ENCODE data around the gene CSGALNACT2.
A peak's percentile ranks its signal among the peaks of the same experiment; 100 is the strongest.

The CSGALNACT2 gene

DNA sequence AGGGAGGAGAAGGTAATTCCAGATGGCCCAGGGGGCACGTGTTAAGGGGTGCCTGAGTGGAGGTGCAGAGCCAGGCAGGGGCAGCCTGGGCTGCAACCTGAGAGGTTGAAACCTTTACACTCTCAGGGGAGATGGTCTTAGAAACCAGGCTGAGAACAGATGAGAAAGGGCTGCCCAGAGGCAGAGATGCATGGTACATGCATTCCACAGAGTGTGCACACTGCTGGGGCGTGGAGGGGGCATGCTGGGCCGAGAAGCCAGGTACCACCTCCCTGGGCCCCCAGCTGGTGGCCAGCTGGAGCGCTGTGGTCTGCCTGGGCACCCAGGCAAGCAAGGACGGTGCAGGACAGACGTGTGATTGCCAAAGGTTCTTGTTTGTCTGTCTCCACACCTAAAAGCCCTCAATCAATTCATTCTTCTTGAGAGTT, 14.1 kb upstream of the CSGALNACT2 start:
- no peak for DNase-seq (ENCODE audit: low read depth)

DNA sequence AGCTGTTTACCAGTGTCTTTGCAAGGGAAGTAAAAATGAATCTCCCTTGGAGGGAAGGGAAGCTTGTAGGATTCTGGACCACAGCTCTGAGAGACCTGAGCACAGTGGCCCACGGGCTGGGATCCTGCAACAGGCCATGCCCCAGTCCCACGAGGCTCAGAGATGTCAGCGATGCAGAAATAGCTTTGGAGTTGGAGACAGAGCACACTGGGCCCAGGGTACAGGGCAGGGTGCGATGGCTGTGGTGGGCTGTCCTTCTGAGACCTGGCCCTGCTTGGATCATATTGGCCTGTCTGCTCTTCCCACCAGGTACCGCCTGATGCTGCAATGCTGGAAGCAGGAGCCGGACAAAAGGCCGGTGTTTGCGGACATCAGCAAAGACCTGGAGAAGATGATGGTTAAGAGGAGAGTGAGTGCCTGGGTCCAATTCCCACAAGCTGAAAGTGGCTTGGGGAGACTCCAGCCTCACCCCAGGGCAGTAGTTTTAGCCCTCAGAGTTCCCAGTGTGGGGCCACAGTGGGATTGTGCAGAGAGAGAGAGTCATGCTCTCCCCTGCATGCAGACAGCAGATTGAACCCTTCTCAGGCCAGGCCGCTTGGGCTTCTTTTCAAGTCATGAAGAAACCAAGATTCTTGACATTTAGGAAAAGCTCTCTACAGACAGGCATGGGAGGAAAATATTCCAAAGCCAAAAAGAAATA, 13.5 kb upstream of the CSGALNACT2 start:
- DNase-seq (ENCODE audit: low read depth): no peak

DNA sequence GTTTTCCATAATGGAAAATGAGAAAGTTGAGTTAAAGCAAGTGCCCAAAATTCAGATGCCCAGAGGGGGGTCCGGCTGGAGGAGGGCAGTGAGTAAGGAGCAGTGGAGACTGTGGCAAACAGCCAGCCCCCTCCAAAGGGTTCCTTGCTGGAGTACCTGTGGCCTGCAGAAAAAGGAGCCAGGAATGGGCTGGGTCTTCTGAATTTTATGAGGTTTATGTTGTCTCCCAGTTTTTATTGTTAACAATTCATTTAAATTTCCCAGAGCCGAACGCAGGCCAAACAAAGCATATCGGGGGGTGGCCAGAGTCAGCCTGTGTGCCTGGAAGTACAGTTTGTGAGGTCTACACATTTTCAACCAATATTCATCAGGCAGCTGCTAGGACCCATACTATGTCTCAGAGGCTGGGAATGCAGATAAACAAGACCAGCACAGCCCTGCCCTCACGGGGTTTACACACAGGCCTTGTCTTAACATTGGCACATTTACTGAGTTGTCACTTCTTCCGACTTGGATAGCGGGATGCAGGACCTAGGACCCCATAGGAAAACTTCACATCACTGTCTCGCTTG, 12.9 kb upstream of the CSGALNACT2 start:
- DNase-seq (ENCODE audit: low read depth): no peak

DNA sequence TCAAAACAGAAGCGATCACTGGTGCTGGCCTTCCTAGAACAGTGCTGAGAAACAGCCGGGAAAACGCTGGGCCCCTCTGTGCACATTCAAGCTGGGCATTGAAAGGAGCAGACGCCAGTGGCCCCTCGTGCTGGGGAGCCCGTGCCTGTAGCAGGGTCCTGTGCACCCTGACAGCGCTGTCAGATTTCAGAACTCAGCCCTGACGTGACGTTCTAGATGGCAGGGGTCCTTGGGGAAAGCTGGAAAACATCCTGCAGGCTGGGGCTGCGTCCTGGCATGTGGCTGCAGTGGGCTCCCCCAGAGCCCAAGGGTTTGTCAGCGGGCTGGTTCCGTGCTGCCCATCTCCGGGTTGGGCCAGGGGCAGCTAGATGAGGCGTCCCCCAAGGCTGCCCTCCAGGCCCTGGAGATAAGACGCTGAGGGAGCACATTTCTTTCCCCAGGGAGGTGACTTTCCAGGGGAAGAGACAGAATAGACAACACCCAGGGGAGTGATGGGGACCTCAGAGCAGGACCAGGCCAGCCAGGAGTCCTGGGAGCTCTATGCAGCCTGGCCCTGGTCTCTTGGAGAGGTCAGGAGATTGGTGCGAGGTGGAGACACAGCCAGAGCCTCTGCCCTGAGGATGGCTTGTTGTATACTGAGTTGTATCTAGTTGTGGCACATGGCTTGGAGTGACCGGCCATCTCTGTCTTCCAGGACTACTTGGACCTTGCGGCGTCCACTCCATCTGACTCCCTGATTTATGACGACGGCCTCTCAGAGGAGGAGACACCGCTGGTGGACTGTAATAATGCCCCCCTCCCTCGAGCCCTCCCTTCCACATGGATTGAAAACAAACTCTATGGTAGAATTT, 12.1 kb upstream of the CSGALNACT2 start:
- DNase-seq (ENCODE audit: low read depth): no peak

DNA sequence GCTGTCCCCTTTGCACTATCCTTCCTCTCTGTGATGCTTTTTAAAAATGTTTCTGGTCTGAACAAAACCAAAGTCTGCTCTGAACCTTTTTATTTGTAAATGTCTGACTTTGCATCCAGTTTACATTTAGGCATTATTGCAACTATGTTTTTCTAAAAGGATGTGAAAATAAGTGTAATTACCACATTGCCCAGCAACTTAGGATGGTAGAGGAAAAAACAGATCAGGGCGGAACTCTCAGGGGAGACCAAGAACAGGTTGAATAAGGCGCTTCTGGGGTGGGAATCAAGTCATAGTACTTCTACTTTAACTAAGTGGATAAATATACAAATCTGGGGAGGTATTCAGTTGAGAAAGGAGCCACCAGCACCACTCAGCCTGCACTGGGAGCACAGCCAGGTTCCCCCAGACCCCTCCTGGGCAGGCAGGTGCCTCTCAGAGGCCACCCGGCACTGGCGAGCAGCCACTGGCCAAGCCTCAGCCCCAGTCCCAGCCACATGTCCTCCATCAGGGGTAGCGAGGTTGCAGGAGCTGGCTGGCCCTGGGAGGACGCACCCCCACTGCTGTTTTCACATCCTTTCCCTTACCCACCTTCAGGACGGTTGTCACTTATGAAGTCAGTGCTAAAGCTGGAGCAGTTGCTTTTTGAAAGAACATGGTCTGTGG, 11.4 kb upstream of the CSGALNACT2 start:
- no peak for DNase-seq (ENCODE audit: low read depth)

DNA sequence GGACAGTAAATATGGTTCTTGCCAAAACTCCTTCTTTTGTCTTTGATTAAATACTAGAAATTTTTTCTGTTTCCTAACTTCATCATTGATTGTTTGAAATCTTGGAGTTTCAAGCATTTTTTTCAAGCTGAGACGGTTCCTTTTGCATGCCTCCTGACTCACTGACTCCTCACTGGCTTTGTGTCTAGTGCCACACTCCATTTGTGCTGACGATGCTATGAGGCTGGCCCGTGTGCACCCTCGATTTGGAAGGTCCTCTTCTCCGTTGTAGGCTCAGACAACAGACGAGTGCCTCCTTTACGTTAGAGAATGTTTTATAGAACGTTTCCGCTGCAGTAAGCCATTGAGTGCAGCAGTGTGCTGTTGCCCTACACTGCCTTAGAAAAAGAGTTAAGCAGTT, 10.8 kb upstream of the CSGALNACT2 start:
- DNase-seq (ENCODE audit: low read depth): no peak

DNA sequence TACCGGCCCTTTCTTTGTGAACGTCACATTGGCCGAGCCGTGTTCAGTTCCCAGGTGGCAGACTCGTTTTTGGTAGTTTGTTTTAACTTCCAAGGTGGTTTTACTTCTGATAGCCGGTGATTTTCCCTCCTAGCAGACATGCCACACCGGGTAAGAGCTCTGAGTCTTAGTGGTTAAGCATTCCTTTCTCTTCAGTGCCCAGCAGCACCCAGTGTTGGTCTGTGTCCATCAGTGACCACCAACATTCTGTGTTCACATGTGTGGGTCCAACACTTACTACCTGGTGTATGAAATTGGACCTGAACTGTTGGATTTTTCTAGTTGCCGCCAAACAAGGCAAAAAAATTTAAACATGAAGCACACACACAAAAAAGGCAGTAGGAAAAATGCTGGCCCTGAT, 9.9 kb upstream of the CSGALNACT2 start:
- DNase-seq (ENCODE audit: low read depth): no peak

DNA sequence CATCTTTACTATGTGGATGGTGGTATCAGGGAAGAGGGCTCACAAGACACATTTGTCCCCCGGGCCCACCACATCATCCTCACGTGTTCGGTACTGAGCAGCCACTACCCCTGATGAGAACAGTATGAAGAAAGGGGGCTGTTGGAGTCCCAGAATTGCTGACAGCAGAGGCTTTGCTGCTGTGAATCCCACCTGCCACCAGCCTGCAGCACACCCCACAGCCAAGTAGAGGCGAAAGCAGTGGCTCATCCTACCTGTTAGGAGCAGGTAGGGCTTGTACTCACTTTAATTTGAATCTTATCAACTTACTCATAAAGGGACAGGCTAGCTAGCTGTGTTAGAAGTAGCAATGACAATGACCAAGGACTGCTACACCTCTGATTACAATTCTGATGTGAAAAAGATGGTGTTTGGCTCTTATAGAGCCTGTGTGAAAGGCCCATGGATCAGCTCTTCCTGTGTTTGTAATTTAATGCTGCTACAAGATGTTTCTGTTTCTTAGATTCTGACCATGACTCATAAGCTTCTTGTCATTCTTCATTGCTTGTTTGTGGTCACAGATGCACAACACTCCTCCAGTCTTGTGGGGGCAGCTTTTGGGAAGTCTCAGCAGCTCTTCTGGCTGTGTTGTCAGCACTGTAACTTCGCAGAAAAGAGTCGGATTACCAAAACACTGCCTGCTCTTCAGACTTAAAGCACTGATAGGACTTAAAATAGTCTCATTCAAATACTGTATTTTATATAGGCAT, 9.1 kb upstream of the CSGALNACT2 start:
- peak; percentile 94 for DNase-seq (ENCODE audit: low read depth)

DNA sequence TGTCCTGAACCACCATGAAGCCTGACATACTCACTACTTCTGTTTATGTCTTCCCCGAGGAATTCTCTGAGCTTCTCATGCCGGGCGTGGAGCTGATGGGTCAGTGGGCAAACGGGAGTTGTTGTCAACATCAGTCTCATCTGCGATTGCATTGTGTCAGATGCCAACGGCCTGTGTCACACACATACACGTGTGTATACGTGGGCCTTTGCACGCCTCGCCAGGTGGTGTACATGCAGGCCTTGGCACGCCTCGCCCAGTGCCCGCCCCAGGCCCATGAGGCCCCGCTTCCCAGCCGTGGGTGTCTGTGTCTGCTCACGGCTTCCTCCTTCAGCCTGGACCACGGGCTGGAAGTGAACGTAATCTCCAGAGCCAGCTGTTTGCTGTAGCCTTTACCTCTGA, 7.5 kb upstream of the CSGALNACT2 start:
- DNase-seq (ENCODE audit: low read depth): no peak

DNA sequence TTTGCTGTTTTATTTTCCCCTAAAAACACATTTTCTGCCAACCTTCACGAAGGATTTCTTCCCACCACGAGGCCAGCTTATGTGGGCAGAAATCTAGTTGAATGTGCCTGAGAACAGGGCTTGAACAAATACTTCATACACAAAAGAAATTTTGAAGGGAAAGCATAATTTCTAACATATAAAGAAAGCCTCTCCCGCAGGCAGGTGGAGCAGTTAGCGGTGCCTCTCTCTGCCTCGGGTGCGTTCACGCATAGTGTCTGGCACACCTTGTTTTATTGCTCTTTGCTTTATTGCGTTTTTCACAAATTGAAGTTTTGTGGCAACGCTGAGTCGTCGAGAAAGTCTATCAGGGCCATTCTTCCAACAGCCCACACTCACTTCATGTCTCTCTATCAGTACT, 7.0 kb upstream of the CSGALNACT2 start:
- DNase-seq (ENCODE audit: low read depth): no peak

DNA sequence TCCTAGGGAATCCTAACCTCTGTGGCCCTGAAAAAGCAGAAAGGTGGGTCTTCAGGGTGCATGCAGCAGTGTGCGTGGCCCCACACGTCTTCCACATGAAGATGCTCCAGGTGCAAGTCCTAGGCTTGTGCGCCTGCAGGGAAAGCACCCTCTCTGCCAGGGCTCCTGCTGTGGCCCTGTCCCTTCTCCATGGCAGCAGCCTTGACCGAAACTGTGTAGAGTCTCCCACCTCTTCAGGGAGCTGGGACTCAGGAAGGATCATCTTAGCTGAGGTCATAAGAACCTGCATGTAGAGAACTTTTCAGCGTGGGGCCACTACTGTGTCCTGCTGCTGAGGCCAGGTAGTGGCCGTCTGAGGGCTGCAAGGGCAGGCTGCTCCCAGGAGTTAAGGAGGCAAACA, 6.3 kb upstream of the CSGALNACT2 start:
- no peak for DNase-seq (ENCODE audit: low read depth)

DNA sequence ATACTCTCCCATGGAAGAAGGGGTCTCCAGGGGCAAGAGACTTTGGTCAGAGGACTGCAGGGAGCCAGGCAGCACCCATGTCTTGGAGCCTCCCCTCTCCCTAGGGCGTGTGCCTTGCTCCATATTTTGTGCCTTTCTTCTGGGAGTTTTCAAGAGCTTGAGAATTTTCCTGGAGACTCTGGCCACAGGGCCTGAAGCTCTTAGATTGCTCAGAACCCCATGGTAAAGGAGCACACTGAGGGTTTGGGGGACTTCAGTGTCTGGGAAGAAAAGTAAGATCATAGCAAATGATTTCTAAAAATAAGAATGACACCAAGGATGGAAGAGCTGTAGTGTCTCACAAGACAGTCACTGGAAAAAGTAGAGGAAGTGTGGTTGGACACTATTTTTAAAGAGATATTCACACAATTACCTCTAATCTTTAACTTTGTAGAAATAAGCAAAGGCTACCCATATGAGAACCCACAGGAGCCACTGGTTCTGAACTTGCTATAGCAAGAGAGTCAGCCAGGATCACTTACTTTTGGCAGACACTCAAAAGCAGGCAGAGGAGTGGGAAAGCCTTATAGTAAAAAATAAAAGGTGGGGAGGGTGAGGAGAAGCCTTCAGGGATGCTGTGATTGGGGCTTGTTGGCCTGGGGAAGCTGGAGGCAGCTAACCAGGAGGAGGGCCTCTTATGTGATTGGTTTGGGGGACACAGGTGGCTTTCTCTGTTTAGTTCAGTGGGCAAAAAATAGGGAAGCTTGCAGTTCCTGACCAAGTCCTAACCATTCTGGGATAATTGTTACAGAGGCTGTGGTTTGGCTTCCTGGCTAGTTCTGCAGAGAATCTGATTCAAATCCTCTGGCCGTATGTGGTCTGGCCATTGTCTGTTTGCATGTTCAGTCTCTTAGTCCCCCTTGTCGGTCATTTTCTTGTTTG, 5.1 kb upstream of the CSGALNACT2 start:
- no peak for DNase-seq (ENCODE audit: low read depth)

DNA sequence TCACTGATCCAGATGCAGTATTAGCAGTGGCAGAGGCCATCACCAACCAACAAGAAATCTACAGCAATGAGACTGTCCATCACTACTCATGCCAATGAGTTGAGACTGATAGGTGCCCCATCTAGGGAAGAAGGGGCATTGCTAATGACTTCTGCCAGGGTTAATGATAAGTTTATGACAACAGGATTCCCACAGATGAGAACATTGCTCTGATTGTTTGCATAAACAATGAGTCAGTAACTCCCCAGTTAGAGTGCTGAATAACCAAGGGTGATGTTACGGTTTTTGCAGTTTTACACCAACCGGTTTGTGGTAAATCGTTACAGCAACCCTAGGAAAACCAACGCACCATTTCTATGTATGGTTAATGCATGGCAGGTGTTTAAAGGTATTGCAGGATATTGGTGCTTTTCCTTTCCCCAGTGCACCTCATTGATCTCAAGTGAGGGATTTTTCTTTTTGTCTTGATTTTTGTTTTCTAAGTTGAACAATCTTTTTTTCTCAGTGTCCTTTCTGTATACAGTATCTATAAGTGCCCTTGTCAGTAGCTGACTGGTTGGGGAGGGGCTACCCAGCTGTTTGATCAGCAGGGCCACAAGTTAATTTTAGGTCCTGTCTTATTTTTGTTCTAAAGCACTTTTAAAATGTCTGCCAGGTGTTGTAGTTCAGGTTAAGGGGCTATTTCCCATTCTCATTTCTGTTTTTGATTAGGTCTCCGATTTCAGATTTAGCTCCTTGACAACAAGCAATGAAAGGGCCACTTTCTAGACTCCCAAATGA, 3.9 kb upstream of the CSGALNACT2 start:
- no peak for DNase-seq (ENCODE audit: low read depth)

DNA sequence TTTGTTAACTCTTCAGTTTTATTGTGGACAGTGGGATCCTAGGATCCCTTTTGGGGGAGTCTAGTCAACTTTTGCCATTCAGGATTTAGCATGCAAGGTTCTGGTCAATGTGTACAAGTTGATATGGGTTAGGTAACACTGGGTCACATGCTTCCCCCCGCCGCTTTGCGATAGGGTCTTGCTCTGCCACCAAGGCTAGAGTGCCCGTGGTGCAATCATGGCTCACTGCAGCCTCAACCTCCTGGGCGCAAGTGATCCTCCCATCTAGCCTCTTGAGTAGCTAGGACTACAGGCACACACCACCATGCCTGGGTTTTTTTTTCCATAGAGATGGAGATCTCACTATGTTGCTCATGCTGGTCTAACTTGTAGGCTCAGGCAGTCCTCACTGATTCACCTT, 3.2 kb upstream of the CSGALNACT2 start:
- DNase-seq (ENCODE audit: low read depth): no peak

DNA sequence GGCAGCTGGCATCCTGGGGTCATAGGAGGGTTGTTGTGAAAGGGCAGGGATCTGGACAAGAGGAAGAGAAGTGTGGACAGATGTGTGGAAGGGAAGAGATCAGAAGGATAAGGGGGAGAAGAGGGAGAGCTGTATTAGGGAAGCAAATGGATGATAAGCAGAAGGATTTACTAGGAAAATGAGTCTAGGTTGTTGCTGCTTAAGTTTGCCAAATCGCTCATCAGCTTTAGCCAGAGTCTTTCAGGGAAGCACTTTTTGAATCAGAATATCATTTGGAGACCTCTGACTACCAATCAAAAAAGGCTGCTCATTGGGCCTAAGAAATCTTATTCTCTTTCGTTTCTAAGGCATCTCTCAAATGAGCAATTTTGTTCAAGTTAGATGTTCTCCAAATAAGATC, 2.6 kb upstream of the CSGALNACT2 start:
- no peak for DNase-seq (ENCODE audit: low read depth)

DNA sequence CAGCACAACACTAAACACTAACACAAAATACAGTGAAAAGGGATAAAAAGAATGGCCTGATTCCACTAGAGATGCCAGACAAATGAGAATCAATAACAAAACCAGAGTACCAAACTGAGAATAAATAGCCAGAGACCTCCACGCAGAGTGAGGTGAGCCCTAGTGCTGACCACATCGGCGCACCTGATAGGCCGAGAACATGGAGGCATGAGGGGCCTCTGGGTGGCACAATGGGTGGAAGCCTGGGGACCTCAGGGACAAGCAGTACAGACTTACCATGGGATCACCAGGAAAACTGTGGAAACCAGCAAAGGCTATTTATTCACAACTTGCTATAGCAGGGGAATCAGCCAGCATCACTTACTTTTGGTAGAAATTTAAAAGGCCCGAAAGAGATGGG, 1.8 kb upstream of the CSGALNACT2 start:
- no peak for DNase-seq (ENCODE audit: low read depth)

DNA sequence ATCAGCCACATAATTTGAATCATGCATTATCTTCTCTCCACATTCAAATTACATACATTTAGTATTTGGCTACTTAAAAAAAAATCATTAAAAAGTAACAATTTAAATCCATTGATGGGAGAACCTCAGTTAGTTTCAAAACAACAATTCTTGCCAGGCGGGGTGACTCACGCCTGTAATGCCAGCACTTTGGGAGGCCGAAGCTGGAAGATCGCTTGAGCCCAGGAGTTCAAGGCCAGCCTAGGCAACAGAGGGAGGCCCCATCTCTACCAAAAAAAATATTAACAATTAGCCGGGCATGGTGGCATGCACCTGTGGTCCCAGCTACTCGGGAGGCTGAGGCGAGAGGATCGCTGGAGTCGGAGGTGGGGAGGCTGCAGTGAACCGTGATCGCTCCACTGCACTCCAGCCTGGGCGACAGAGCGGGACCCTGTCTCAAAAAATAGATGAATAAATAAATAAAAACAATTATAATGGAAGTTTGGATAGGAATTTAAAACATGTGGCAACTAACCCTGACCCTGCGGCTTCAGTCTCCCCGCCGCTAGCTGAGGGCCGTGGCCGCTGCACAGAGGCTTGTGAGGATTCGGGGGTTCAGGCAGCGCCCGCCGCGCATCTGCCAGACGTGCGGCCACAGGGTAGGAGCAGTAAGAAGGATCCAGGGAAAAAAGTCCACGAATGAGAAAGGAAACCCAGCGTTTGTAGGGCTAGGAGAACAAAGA, 1.1 kb upstream of the CSGALNACT2 start:
- no peak for DNase-seq (ENCODE audit: low read depth)

DNA sequence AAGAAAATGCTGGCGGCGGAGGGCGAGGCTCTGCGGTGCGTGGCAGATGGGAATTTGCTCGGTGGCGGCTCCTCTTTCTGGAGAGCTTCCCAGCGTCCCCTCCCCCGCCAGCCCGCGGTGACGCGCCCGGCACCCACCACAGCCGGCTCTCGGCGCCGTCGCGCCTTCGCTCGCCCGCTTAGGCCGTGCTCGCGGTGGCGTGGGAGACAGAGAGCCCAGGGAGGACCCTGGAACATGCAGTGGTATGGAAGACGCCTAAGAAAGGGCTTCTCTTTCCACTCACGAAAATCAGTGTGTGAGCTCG, 576 bp upstream of the CSGALNACT2 start:
- DNase-seq (ENCODE audit: low read depth): no peak

DNA sequence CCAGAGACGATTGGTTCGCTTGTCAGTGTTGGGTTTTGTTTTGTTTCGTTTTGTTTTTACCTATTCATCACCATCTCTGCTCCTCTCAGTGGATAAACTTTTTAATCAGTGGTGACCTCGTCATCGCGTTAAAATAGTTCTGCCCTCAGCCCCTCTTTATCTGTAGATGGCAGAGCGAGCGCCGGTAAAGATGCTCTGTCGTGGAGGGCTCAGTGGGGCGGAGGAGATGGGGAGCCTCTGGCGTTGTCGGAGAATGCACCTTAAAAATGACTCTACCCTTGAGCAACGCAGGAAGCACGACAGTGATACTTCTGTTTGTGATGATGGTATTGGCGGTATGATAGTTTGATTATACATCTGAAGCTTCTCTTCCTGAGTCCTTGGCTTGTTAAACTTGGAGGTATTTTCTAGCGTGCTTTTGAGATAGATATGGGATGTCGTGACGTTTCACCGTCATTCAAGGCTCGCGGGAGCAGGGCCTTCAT, 554 bp downstream of the CSGALNACT2 start:
- DNase-seq (ENCODE audit: low read depth): no peak
